Endothelial cell of umbilical vein (primary cell): ENCODE measurements around the gene CNTD1.

ENCODE experiments used
- EZH2 ChIP-seq: IDR thresholded peaks from 2 replicates; pipeline ENCODE4 v1.6.1; 2012; ENCODE audit warnings: borderline replicate concordance, low read depth, mild to moderate bottlenecking, moderate library complexity, low read length, inconsistent platforms; ENCODE audit not compliant: severe bottlenecking
- FOS ChIP-seq: IDR thresholded peaks from 2 replicates; pipeline ENCODE4 v1.6.1; 2011; ENCODE audit warnings: mild to moderate bottlenecking, low read length, moderate library complexity, borderline replicate concordance; ENCODE audit not compliant: insufficient read depth
- GATA2 ChIP-seq: IDR thresholded peaks from 2 replicates; pipeline ENCODE4 v1.7.0; 2011; ENCODE audit warnings: low read depth, mild to moderate bottlenecking, moderate library complexity, mixed read lengths, low read length; ENCODE audit not compliant: insufficient read length, insufficient read depth
- JUN ChIP-seq: IDR thresholded peaks from 2 replicates; pipeline ENCODE4 v1.6.1; 2011; ENCODE audit warnings: borderline replicate concordance, low read depth; ENCODE audit not compliant: insufficient read length, insufficient read depth
- MYC ChIP-seq: IDR thresholded peaks from one replicate; pipeline ENCODE4 v1.6.1; 2011; ENCODE audit warnings: mild to moderate bottlenecking, low read depth, low read length
- POLR2A ChIP-seq: IDR thresholded peaks from 2 replicates; pipeline ENCODE4 v1.6.1; 2012; ENCODE audit warnings: low read depth, mild to moderate bottlenecking, control low read depth, low read length
- POLR2AphosphoS5 ChIP-seq: IDR thresholded peaks from 2 replicates; pipeline ENCODE4 v1.6.1; 2012; ENCODE audit warnings: low read depth, mild to moderate bottlenecking, control low read depth, low read length, moderate library complexity; ENCODE audit not compliant: insufficient read depth
- TF ChIP-seq, protein P1 (sequence below), 2 donors: IDR thresholded peaks; 1 replicate in 1 of 2; 2 replicates in 1 of 2; pipeline ENCODE4 v1.5.1; 2011; ENCODE audit warnings: low read length in 2 of 2, mild to moderate bottlenecking in 2 of 2, moderate library complexity in 2 of 2, control low read depth in 1 of 2, inconsistent platforms in 1 of 2, low read depth in 1 of 2; ENCODE audit not compliant: insufficient read depth in 1 of 2; ENCODE audit errors: extremely low read depth in 1 of 2
- TF ChIP-seq, protein P2 (sequence below): IDR thresholded peaks from 2 replicates; pipeline ENCODE4 v1.6.1; 2011; ENCODE audit not compliant: insufficient read depth, insufficient read length

DNA sequence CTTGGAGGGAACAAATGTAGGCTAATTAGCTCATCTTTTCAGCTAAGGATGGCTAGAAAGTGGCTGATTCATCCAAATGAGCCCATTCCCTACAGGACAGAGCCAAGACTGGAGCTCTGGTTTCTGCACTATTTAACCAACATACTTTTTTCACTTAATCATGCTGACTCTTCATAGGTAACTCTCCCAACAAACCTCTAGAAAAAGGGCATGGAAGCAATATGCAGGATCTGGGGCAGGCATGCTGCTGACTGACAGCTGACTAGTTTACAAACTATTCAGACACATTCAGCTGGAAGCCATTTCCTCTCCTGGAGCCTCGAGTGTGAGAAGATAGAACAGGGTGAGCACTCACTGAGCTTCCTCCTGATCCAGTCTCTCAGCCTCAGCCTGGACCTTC is 19.2 kb downstream of the CNTD1 start:
- TF ChIP-seq, protein P1, sequence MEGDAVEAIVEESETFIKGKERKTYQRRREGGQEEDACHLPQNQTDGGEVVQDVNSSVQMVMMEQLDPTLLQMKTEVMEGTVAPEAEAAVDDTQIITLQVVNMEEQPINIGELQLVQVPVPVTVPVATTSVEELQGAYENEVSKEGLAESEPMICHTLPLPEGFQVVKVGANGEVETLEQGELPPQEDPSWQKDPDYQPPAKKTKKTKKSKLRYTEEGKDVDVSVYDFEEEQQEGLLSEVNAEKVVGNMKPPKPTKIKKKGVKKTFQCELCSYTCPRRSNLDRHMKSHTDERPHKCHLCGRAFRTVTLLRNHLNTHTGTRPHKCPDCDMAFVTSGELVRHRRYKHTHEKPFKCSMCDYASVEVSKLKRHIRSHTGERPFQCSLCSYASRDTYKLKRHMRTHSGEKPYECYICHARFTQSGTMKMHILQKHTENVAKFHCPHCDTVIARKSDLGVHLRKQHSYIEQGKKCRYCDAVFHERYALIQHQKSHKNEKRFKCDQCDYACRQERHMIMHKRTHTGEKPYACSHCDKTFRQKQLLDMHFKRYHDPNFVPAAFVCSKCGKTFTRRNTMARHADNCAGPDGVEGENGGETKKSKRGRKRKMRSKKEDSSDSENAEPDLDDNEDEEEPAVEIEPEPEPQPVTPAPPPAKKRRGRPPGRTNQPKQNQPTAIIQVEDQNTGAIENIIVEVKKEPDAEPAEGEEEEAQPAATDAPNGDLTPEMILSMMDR (IDR thresholded peaks at IDR 0.05; ENCODE audit: extremely low read depth in 1 of 2, insufficient read depth in 1 of 2, low read depth in 1 of 2, low read length in 2 of 2) = no peak
- TF ChIP-seq JUN = no peak
- no peak for TF ChIP-seq FOS
- no peak for TF ChIP-seq EZH2
- no peak for TF ChIP-seq POLR2AphosphoS5
- TF ChIP-seq POLR2A = no peak
- TF ChIP-seq, protein P2, sequence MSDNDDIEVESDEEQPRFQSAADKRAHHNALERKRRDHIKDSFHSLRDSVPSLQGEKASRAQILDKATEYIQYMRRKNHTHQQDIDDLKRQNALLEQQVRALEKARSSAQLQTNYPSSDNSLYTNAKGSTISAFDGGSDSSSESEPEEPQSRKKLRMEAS = no peak
- no peak for TF ChIP-seq GATA2
- TF ChIP-seq MYC = no peak
